AG10803 (cell line): ENCODE results near the gene SEZ6L2.

Source experiments
- DNase-seq: peaks from one replicate; pipeline ENCODE4 v3.0.0; 2010; ENCODE audit warnings: low read depth
- H3K4me3 ChIP-seq: 2 replicates; pipeline ENCODE4 v1.5.1; 2011; ENCODE audit warnings: mild to moderate bottlenecking, low read length, control low read depth
- CTCF ChIP-seq: conservative IDR thresholded peaks from 2 replicates; pipeline ENCODE4 v1.5.1; 2011; ENCODE audit warnings: mild to moderate bottlenecking, low read length, control low read depth, inconsistent platforms

Gene SEZ6L2

GRCh38 chr16:29878172-29878571 lies 21.2 kb downstream of the SEZ6L2 start:
- DNase-seq, result no peak
- TF ChIP-seq CTCF, result no peak
- H3K4me3 ChIP-seq, result no peak overlapping the region

- no peak for DNase-seq
- TF ChIP-seq CTCF, result no peak
- H3K4me3 ChIP-seq, result no peak overlapping the region
Measured at GRCh38 chr16:29877266-29877961, 21.9 kb downstream of the SEZ6L2 start.

- no peak for TF ChIP-seq CTCF
- peak overlapping the region; percentile 30 for H3K4me3 ChIP-seq
- no peak for DNase-seq
Measured at GRCh38 chr16:29876594-29877249, 22.6 kb downstream of the SEZ6L2 start.

GRCh38 chr16:29876217-29876593 lies 23.1 kb downstream of the SEZ6L2 start:
- H3K4me3 ChIP-seq, result peak overlapping the region; percentile 30
- no peak for DNase-seq
- no peak for TF ChIP-seq CTCF

- TF ChIP-seq CTCF, result no peak
- no peak overlapping the region for H3K4me3 ChIP-seq
- no peak for DNase-seq
Measured at GRCh38 chr16:29875206-29875605, 24.1 kb downstream of the SEZ6L2 start.

- no peak for DNase-seq
- no peak overlapping the region for H3K4me3 ChIP-seq
- no peak for TF ChIP-seq CTCF
Measured at GRCh38 chr16:29873319-29873718, 26.0 kb downstream of the SEZ6L2 start.
